BLaER1 treated with 17β-estradiol and CSF1 and Interleukin-3, amounts not matched to agents 10 nM and 100 nM (cell line): ENCODE data around the gene SKI.

Source experiments
- H3K27ac ChIP-seq, 11 experiments: shearing (Covaris generic); formaldehyde crosslinking; 2 replicates each; pipeline ENCODE4 v1.8.1; 2022
- H3K27me3 ChIP-seq, 11 experiments: shearing (Covaris generic); formaldehyde crosslinking; 2 replicates each; pipeline ENCODE4 v1.8.1; 2022
- H3K36me3 ChIP-seq, 11 experiments: shearing (Covaris generic); formaldehyde crosslinking; 2 replicates each; pipeline ENCODE4 v1.8.1; 2022
- H3K4me1 ChIP-seq, 10 experiments: shearing (Covaris generic); formaldehyde crosslinking; 2 replicates each; pipeline ENCODE4 v1.8.1; 2022
- H3K4me2 ChIP-seq, 11 experiments: shearing (Covaris generic); formaldehyde crosslinking; 2 replicates each; pipeline ENCODE4 v1.8.1; 2022
- H3K4me3 ChIP-seq, 10 experiments: shearing (Covaris generic); formaldehyde crosslinking; 2 replicates each; pipeline ENCODE4 v1.8.1; 2022
- H3K9ac ChIP-seq, 11 experiments: shearing (Covaris generic); formaldehyde crosslinking; 2 replicates each; pipeline ENCODE4 v1.8.1; 2022
- H3K9me3 ChIP-seq, 11 experiments: shearing (Covaris generic); formaldehyde crosslinking; replicated peaks in 1 of 11; 2 replicates each; pipeline ENCODE4 v1.8.1; 2022
- H4K20me1 ChIP-seq, 11 experiments: shearing (Covaris generic); formaldehyde crosslinking; 2 replicates each; pipeline ENCODE4 v1.8.1; 2022
- Cebpa-rat ChIP-seq, 11 experiments: shearing (Covaris generic); IDR thresholded peaks; 2 replicates each; pipeline ENCODE4 v1.8.1; 2022

Gene SKI

DNA sequence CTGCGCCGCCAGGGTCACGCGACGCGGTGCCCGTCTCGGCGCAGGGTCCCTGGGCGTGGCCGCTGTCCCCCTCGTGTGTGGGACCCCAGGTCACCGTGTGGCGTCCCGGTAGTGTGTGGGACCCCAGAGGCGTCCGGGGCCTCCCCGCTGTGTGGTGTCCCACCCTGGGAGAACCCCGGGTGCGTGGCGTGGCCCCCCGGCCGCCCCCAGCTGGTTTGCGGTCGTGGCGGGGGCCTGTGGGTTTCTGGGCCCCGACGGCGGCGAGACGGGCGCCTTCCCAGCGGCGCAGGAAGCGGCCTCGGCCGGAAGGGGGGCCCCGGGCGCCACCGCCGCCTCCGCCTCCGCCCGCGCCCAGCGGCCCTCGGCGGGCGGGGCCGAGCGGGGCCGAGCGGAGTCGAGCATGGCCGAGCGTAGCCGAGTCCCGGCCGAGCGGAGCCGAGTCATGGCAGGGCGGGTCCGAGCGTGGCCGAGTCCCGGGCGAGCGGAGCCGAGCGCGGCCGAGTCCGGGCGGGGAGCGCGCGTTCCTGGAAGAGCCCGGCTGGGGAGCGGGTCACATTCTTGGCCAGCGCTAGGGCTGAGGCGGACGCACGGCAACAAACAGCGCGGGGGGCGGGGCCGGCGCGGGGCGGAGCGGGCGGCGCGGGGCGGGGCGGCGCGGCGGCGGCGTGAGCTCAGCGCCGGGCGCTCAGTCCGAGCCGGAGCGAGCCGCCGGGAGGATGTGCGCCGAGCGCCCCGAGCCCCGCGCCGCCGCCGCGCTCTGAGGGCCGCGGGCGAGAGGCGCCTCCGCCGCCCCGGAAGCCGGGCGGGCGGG is 568 bp upstream of the SKI start:
- peak overlapping the region; percentile 76 to 98 (median 93) for H3K27ac ChIP-seq
- H3K36me3 ChIP-seq, result peaks cover 0 to 35% (median 18%) of the 10 kb centered on the region in 11 experiments; a peak in 10 of 22 replicates
- peak overlapping the region; percentile 78 to 99 (median 87) for H3K9ac ChIP-seq
- peaks cover 46 to 78% (median 66%) of the 10 kb centered on the region in 10 experiments for H3K4me1 ChIP-seq
- H3K4me2 ChIP-seq, result peak overlapping the region; percentile 87 to 99 (median 97)
- no peak for TF ChIP-seq Cebpa-rat (IDR thresholded peaks at IDR 0.05)
- peaks cover 39 to 49% (median 40%) of the 10 kb centered on the region in 11 experiments for H4K20me1 ChIP-seq
- H3K27me3 ChIP-seq, result peaks cover 0 to 36% (median 31%) of the 10 kb centered on the region in 11 experiments; a peak in 17 of 22 replicates
- H3K4me3 ChIP-seq, result peak overlapping the region; percentile 51 to 98 (median 88)
- H3K9me3 ChIP-seq, result no peaks in the 10 kb centered on the region

DNA sequence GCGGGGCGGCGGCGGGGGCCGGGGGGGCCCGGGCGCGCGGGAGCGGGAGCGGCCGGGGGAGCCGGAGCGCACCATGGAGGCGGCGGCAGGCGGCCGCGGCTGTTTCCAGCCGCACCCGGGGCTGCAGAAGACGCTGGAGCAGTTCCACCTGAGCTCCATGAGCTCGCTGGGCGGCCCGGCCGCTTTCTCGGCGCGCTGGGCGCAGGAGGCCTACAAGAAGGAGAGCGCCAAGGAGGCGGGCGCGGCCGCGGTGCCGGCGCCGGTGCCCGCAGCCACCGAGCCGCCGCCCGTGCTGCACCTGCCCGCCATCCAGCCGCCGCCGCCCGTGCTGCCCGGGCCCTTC is 546 bp downstream of the SKI start:
- Histone ChIP-seq H3K27ac (peak overlapping the region; percentile 41 to 97 (median 80); a peak in 20 of 22 replicates), H3K9me3 (no peaks in the 10 kb centered on the region), H3K36me3 (peaks cover 0 to 39% (median 18%) of the 10 kb centered on the region in 11 experiments; a peak in 10 of 22 replicates), H3K4me1 (peaks cover 58 to 80% (median 72%) of the 10 kb centered on the region in 10 experiments), H3K27me3 (peaks cover 0 to 36% (median 31%) of the 10 kb centered on the region in 11 experiments; a peak in 17 of 22 replicates), H3K4me3 (peak overlapping the region; percentile 59 to 98 (median 88)), H4K20me1 (peaks cover 51 to 60% (median 51%) of the 10 kb centered on the region in 11 experiments), H3K4me2 (peak overlapping the region; percentile 96 to 100 (median 100)), H3K9ac (peak overlapping the region; percentile 78 to 92 (median 87))
- TF ChIP-seq Cebpa-rat (IDR thresholded peaks at IDR 0.05), result no peak

DNA sequence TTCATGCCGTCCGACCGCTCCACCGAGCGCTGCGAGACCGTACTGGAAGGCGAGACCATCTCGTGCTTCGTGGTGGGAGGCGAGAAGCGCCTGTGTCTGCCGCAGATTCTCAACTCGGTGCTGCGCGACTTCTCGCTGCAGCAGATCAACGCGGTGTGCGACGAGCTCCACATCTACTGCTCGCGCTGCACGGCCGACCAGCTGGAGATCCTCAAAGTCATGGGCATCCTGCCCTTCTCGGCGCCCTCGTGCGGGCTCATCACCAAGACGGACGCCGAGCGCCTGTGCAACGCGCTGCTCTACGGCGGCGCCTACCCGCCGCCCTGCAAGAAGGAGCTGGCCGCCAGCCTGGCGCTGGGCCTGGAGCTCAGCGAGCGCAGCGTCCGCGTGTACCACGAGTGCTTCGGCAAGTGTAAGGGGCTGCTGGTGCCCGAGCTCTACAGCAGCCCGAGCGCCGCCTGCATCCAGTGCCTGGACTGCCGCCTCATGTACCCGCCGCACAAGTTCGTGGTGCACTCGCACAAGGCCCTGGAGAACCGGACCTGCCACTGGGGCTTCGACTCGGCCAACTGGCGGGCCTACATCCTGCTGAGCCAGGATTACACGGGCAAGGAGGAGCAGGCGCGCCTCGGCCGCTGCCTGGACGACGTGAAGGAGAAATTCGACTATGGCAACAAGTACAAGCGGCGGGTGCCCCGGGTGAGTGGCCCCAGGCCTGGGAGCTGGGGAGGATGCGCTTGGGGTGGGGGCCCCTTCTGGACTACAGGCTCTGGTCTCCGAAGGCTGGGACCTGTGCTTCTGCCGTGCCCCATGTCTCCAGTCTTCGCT is 1.1 kb downstream of the SKI start:
- Histone ChIP-seq H3K4me2 (peak overlapping the region; percentile 96 to 100 (median 100)), H3K4me3 (peak overlapping the region; percentile 59 to 98 (median 88)), H3K9ac (peak overlapping the region; percentile 78 to 92 (median 87)), H3K36me3 (peaks cover 0 to 39% (median 18%) of the 10 kb centered on the region in 11 experiments; a peak in 10 of 22 replicates), H4K20me1 (peaks cover 56 to 66% (median 57%) of the 10 kb centered on the region in 11 experiments), H3K27ac (peak overlapping the region; percentile 41 to 97 (median 80); a peak in 21 of 22 replicates), H3K4me1 (peaks cover 63 to 80% (median 74%) of the 10 kb centered on the region in 10 experiments), H3K9me3 (no peaks in the 10 kb centered on the region), H3K27me3 (peaks cover 0 to 36% (median 31%) of the 10 kb centered on the region in 11 experiments; a peak in 17 of 22 replicates)
- no peak for TF ChIP-seq Cebpa-rat (IDR thresholded peaks at IDR 0.05)

DNA sequence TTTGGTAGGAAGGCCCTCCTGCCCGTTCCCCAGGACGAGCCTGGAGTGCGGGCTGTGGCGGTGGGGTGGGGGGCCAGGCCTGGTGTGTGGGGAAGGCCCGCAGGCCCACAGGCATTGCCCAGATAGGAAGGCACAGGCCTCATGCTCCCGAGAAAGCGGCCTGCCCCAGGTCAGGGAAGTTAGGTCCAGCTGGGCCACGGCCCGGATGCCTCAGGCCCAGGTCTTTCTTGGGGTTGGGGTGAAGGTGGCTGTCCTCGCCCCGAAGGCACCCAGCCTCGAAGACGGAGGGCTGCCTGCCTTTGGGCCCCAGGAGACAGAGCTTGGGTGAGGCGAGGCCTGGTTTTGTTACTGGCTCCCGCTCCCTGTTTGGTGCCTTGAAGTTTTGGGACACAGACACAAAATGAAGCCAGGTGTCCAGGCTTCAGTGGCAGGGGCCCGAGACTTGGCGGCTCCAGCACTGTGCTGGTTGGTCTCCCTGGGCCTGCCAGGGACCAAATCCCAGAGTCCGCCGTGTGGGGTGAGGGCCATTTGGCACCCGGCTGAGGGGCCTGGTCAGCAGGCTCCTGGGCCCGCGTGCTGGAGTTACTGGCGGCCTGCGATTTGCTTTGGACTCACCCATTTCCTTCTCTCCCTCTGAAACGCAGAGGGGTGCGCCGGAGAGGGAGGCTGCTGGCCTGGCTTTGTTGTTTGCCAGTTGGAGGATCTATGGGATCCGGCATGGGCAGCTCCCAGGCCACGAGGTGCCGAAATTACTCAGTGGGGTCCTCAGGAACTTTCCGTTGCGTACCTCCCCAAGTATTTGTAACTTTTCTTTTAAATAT is 2.0 kb downstream of the SKI start:
- H3K27me3 ChIP-seq, result peaks cover 0 to 36% (median 31%) of the 10 kb centered on the region in 11 experiments; a peak in 17 of 22 replicates
- peak overlapping the region; percentile 96 to 100 (median 100) for H3K4me2 ChIP-seq
- H4K20me1 ChIP-seq, result peaks cover 59 to 75% (median 65%) of the 10 kb centered on the region in 11 experiments
- no peak for TF ChIP-seq Cebpa-rat (IDR thresholded peaks at IDR 0.05)
- H3K27ac ChIP-seq, result peak overlapping the region; percentile 11 to 97 (median 80); a peak in 20 of 22 replicates
- H3K4me3 ChIP-seq, result peak overlapping the region; percentile 59 to 98 (median 88)
- no peaks in the 10 kb centered on the region for H3K9me3 ChIP-seq
- peaks cover 71 to 81% (median 78%) of the 10 kb centered on the region in 10 experiments for H3K4me1 ChIP-seq
- H3K36me3 ChIP-seq, result peaks cover 0 to 39% (median 18%) of the 10 kb centered on the region in 11 experiments; a peak in 10 of 22 replicates
- peak overlapping the region; percentile 78 to 92 (median 87) for H3K9ac ChIP-seq

DNA sequence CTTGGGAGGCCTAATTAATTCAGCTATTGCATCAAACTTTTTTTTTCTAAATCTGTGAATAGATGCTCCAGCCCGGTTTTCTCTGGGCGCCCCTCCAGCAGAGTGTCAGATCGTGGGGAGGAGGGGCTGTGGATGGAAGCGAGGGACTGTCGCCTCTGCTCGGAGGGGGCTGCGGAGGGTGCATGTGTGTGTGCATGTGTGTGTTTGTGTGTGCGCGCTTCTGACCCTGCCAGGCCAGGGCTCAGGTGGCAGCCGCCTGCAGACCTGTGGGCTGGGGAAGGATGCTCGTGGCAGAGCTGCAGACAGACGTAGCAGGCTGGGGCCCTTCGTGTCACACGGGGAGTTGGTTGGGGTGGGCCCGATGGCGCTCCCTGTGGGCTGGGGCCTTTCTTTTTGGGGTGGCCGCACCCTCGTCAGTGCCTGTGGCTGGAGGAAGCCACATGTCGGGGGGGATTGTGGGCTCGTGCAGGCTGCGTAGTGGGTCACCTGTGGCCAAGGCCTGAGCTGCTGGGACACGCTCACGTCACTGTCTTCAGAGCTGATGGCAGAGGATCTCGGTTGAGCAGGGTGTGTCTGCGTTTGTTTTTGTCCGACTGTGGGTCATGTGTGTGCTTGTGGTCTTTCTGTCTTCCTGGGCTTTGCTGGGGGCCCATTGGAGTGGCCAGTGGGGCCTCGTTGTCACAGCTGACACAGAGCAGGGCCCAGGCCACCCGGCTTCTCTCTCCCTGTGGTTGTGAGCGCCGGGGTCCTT is 2.8 kb downstream of the SKI start:
- peak overlapping the region; percentile 59 to 98 (median 88) for H3K4me3 ChIP-seq
- peaks cover 71 to 87% (median 80%) of the 10 kb centered on the region in 10 experiments for H3K4me1 ChIP-seq

DNA sequence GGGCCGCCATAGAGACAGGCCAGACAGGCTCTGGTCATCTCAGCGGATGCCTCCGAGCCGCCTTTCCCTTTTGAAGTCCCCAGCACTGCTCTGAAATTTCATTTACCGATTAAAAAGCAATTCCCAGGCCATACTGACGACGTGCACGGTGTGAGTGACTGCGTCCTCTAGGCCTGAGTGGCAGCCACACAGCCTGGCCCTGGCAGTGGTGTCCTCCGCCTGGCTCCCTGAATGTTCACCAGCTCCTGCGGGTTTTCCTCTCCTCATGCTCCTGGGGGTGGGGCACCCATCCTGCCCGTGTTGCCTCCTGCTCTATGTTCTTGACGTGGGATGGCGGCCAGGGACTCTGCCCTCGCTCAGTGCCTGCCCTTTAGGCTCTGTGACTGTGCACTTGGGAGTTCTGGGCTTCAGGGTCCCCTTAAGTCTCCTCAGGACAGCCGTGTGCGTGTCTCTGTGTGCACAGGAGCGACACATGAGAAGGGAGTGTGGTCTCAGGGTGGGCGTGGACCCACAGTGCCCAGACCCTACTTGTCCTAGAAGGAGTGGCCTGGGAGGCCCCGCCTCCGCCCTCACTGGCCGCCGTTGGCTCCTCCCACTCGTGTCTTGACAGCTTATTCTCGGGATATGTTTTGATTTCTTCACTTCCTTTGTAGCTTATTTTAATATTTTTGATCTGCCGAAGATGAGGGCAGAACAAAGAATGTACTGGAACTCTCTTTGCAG is 3.6 kb downstream of the SKI start:
- H3K9me3 ChIP-seq, result no peaks in the 10 kb centered on the region
- peak overlapping the region; percentile 59 to 98 (median 88) for H3K4me3 ChIP-seq
- H3K4me2 ChIP-seq, result peak overlapping the region; percentile 96 to 100 (median 100)
- peaks cover 0 to 48% (median 18%) of the 10 kb centered on the region in 11 experiments; a peak in 13 of 22 replicates for H3K36me3 ChIP-seq
- peak overlapping the region; percentile 13 to 97 (median 93); a peak in 20 of 22 replicates for H3K27ac ChIP-seq
- no peak for TF ChIP-seq Cebpa-rat (IDR thresholded peaks at IDR 0.05)
- H4K20me1 ChIP-seq, result peaks cover 75 to 87% (median 81%) of the 10 kb centered on the region in 11 experiments
- H3K4me1 ChIP-seq, result peaks cover 71 to 87% (median 81%) of the 10 kb centered on the region in 10 experiments
- peaks cover 0 to 26% (median 23%) of the 10 kb centered on the region in 11 experiments; a peak in 17 of 22 replicates for H3K27me3 ChIP-seq
- peak overlapping the region; percentile 78 to 92 (median 87) for H3K9ac ChIP-seq

More for the DNA sequence above, 2.8 kb downstream of the SKI start:
- Histone ChIP-seq H3K36me3 (peaks cover 0 to 44% (median 18%) of the 10 kb centered on the region in 11 experiments; a peak in 11 of 22 replicates), H3K27ac (peak overlapping the region; percentile 13 to 97 (median 93); a peak in 18 of 22 replicates), H3K9me3 (no peaks in the 10 kb centered on the region), H3K27me3 (peaks cover 0 to 34% (median 30%) of the 10 kb centered on the region in 11 experiments; a peak in 17 of 22 replicates), H3K9ac (peak overlapping the region; percentile 78 to 92 (median 87)), H3K4me2 (peak overlapping the region; percentile 96 to 100 (median 100)), H4K20me1 (peaks cover 68 to 83% (median 73%) of the 10 kb centered on the region in 11 experiments)
- no peak for TF ChIP-seq Cebpa-rat (IDR thresholded peaks at IDR 0.05)
